Spleen (tissue), 7 donors: ENCODE measurements around the gene SLC12A1.

Experiments used
- CTCF ChIP-seq, 11 experiments: fragments of 200-600 bp in 7 of 11; fragments of 450-650 bp in 4 of 11; sonication (generic) in 4 of 11; IDR thresholded peaks in 8 of 11; conservative IDR thresholded peaks in 3 of 11; 1 replicate in 7 of 11; 2 replicates in 4 of 11; pipeline versions ENCODE4 v1.4.0 to v1.8.0; 2016 to 2021; ENCODE audit warnings: antibody characterized with exemption in 11 of 11, inconsistent platforms in 4 of 11, mild to moderate bottlenecking in 1 of 11
- POLR2A ChIP-seq, 3 donors: fragments of 450-650 bp; IDR thresholded peaks; one replicate each; pipeline ENCODE4 v1.5.1; 2017; ENCODE audit warnings: antibody characterized with exemption in 3 of 3, mild to moderate bottlenecking in 1 of 3
- POLR2AphosphoS5 ChIP-seq, 3 donors: sonication (generic); formaldehyde crosslinking; IDR thresholded peaks; one replicate each; pipeline ENCODE4 v1.5.1; 2017; ENCODE audit warnings: antibody characterized with exemption in 3 of 3
- donor health status: DM: no; HTN: no; CAD: no; lungs with moderate emphysema.
- donor health status: DM: no; HTN: no; CAD: no.
- donor health status: DM: no; HTN: no; CAD: no.

DNA sequence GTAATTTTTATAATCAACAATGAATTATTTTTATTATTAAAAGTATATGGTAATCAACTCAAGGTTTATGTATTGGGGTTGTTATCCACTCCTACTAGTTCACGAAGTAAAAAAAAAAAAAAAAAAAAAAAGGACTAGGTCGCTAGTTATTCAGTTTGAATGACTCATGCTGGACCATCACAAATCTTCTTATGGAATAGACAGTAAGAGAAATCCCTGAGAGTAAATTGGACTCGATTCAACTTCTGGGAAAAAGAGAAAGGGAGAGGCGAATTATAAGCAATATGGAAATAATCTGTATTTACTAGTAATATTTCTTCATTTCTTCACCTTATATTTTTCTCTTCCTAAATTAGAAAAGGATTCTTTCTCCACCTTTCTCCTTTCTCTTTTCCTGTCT is 30.0 kb upstream of the SLC12A1 start:
- TF ChIP-seq POLR2AphosphoS5 (IDR thresholded peaks at IDR 0.05), result no peak
- TF ChIP-seq CTCF (IDR thresholded peaks at IDR 0.05 in 8 of 11, conservative IDR thresholded peaks at IDR 0.05 in 3 of 11), result no peak
- TF ChIP-seq POLR2A (IDR thresholded peaks at IDR 0.05), result no peak
